ENCODE data around the gene SLC44A3.

GRCh38 chr1:94935476-94935875 is 115.3 kb downstream of the SLC44A3 start:
- TF ChIP-seq CTCF (IDR thresholded peaks at IDR 0.05) (no peak), POLR2A (IDR thresholded peaks at IDR 0.05) (no peak)

Measured in body of pancreas (tissue), 4 donors.